ENCODE measurements around the gene TFCP2L1.

DNA sequence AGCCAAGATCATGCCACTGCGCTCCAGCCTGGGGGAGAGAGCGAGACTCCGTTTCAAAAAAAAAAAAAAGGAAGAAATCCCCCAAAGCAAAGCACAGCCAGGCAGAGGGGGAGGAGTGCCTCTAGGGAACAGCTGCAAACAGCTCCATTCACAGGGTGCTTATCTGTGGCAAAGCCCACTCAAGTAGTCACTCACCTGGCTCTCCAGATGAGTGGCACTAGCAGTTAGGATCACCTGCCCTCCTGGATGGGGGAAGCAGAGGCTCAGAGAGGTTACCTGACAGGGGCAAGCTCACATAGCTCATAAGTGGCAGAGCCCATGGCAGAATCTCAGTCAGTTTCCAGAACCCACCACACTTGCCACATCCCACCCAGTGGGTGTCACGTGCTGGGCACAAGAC, 30.3 kb downstream of the TFCP2L1 start:
- TF ChIP-seq POLR2A (IDR thresholded peaks at IDR 0.05) (no peak), EP300 (IDR thresholded peaks at IDR 0.05) (no peak)
- TF ChIP-seq, protein P1, sequence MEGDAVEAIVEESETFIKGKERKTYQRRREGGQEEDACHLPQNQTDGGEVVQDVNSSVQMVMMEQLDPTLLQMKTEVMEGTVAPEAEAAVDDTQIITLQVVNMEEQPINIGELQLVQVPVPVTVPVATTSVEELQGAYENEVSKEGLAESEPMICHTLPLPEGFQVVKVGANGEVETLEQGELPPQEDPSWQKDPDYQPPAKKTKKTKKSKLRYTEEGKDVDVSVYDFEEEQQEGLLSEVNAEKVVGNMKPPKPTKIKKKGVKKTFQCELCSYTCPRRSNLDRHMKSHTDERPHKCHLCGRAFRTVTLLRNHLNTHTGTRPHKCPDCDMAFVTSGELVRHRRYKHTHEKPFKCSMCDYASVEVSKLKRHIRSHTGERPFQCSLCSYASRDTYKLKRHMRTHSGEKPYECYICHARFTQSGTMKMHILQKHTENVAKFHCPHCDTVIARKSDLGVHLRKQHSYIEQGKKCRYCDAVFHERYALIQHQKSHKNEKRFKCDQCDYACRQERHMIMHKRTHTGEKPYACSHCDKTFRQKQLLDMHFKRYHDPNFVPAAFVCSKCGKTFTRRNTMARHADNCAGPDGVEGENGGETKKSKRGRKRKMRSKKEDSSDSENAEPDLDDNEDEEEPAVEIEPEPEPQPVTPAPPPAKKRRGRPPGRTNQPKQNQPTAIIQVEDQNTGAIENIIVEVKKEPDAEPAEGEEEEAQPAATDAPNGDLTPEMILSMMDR (IDR thresholded peaks at IDR 0.05) = no peak
